8988T (cell line): ENCODE data around the gene MOV10.

Source experiments
- DNase-seq: peaks from one replicate; pipeline ENCODE4 v3.0.0; 2011

Gene MOV10

DNA sequence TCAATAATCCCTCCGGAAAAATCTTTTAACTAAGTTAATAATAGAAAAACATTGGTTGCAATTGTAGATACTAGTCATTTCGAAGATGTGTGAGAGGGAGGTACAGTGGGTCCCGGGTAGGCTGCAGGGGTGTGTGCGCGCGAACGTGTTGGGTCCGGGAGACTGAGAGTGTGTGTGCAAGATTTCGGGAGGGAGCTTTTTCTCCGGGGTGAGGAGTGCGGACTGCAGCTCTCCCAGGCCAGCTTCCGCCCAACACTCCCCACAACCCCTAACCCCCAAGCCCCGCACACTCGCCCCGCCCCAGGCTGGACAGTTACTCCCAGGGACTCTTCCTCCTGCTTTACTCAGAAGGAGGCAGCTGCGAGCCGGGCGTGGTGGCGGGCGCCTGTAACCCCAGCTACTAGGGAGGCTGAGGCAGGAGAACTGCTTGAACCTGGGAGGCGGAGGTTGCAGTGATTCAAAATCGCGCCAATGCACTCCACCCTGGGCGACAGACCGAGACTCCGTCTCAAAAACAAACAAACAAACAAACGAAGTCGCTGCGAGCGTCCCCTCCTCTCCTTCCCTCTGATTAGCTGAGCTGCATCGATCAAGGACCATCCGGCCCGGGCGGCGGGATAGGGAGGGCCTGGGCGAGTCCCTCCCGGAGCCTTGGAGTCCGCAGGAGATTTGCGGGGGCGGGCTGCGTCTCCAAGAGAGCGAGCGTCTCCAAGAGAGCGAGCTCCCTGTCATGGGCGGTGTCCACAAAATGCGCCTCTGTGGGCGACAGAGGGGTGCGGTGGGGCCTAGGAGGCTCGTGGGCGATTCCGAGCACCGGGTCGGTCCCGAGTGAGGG is 68.9 kb downstream of the MOV10 start:
- no peak for DNase-seq

DNA sequence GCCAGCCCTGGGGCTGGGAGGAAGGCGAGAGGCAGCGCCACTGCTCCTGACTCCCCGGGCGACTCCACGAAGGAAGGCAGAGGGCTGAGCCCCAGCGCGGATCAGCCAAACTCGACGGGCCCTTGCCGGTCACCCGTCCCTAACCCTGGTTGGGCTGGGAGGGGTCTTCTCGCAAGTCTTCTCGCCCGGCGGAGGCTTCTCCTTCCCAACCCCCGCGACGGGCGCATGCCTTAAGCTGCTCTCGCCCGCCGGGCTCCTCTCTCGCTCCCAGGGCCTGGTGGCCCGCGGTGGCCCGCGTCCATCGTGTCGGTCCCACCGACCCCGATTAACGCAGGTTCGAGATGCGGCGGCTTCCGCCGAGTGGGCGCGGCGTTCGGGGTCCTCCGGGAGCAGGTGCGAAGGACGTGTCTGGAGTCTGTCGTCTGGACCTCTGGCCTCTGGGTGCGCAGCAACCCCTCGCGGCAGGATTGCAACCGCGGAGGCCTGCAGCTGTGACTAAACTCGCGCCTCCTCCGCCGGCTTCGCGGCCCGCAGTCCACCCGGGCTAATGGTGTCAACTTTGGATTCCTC is 69.6 kb downstream of the MOV10 start:
- DNase-seq = no peak

- no peak for DNase-seq
These were observed 73.9 kb downstream of the MOV10 start for GRCh38 chr1:112748396-112748795.
